K562 (cell line): ENCODE data around the gene IGSF3. TPM values are rescaled to one million over a fixed set of nuclear protein-coding genes. Genes with fewer than 3 reads are reported as not detected.
A peak's percentile ranks its signal among the peaks of the same experiment; 100 is the strongest.

Source experiments
- ATAC-seq: fragments of 200-7000 bp; cut with Tn5 transposase; 3 replicates; pipeline ENCODE4 v1.9.1; 2020; ENCODE audit warnings: moderate library complexity
- BruUV-seq: library from RNA; stranded (reverse); fragments of 400-500 nt; replicated peaks from 2 replicates; lab custom pipeline; 2021; lab: Mats Ljungman, UMichigan
- CTCF ChIA-PET: fragments of 300-600 bp; formaldehyde crosslinking; extraction: SDS; loops from one replicate; lab custom pipeline; 2021; ENCODE audit warnings: low intra/inter-chr PET ratio; lab: Yijun Ruan, JAX
- POLR2A ChIA-PET: fragments of 300-600, 350-650 bp; sonication (Branson Sonifier 250); formaldehyde crosslinking; extraction: SDS; loops from one replicate; lab custom pipeline; 2021; ENCODE audit warnings: antibody characterized with exemption, inconsistent platforms; lab: Yijun Ruan, JAX
- DNase-seq, 4 experiments: peaks; one replicate each; pipeline versions ENCODE4 v3.0.0 to v3.0.0-alpha.2; 2011 to 2018; ENCODE audit warnings: low spot score in 3 of 4, mixed read lengths in 3 of 4; ENCODE audit errors: extremely low read depth in 1 of 4
- FAIRE-seq: peaks from 2 replicates; lab custom pipeline; 2011; peaks lifted over from hg19 to GRCh38; lab: Jason Lieb, UNC
- H2AFZ ChIP-seq: 2 replicates; pipeline ENCODE4 v1.6.0; 2011; ENCODE audit warnings: low read depth, low read length, control low read depth, inconsistent platforms
- H3K27ac ChIP-seq: fragments of 200-600 bp; 3 replicates; pipeline ENCODE4 v1.8.0; 2011; ENCODE audit warnings: low read depth, mild to moderate bottlenecking, control low read depth, inconsistent platforms, low read length, moderate library complexity, mixed read lengths; ENCODE audit errors: extremely low read depth
- H3K27me3 ChIP-seq, 2 experiments: fragments of 300-600 bp in 1 of 2; 2 replicates in 1 of 2; 3 replicates in 1 of 2; pipeline versions ENCODE4 v1.6.0 to v1.8.0; 2011; ENCODE audit warnings: inconsistent platforms in 2 of 2, low read length in 2 of 2, mild to moderate bottlenecking in 1 of 2, mixed read lengths in 1 of 2, moderate library complexity in 1 of 2; ENCODE audit not compliant: control insufficient read depth in 2 of 2, insufficient read depth in 2 of 2
- H3K36me3 ChIP-seq: fragments of 300-600 bp; 3 replicates; pipeline ENCODE4 v1.8.0; 2011; ENCODE audit warnings: mild to moderate bottlenecking, low read length, inconsistent platforms; ENCODE audit not compliant: control insufficient read depth, insufficient read depth
- H3K4me1 ChIP-seq, 2 experiments: fragments of 200-600 bp in 1 of 2; replicated peaks in 1 of 2; 2 replicates in 1 of 2; 3 replicates in 1 of 2; pipeline versions ENCODE4 v1.5.1 to v1.8.0; 2011; ENCODE audit warnings: inconsistent platforms in 2 of 2, low read length in 2 of 2, mild to moderate bottlenecking in 1 of 2, mixed read lengths in 1 of 2, moderate library complexity in 1 of 2; ENCODE audit not compliant: control insufficient read depth in 2 of 2, insufficient read depth in 2 of 2
- H3K4me2 ChIP-seq: 2 replicates; pipeline ENCODE4 v1.6.1; 2011; ENCODE audit warnings: low read length, control low read depth, inconsistent platforms, mixed read lengths; ENCODE audit not compliant: insufficient read depth
- H3K4me3 ChIP-seq: fragments of 200-600 bp; sonication (generic), shearing (Covaris generic); 2 replicates; pipeline ENCODE4 v1.5.1; 2016; ENCODE audit warnings: control low read depth, inconsistent platforms
- H3K79me2 ChIP-seq: fragments of 200-600 bp; 3 replicates; pipeline ENCODE4 v1.8.0; 2011; ENCODE audit warnings: low read length, inconsistent platforms; ENCODE audit not compliant: control insufficient read depth, insufficient read depth
- H3K9ac ChIP-seq, 2 experiments: 2 replicates each; pipeline versions ENCODE4 v1.6.0 to v1.6.1; 2011; ENCODE audit warnings: low read depth in 2 of 2, low read length in 2 of 2, control low read depth in 1 of 2, inconsistent platforms in 1 of 2, mild to moderate bottlenecking in 1 of 2, mixed read lengths in 1 of 2; ENCODE audit not compliant: insufficient read depth in 1 of 2
- H3K9me1 ChIP-seq: one replicate; pipeline ENCODE4 v1.6.0; 2011; ENCODE audit warnings: inconsistent platforms, mild to moderate bottlenecking, low read length, moderate library complexity; ENCODE audit not compliant: control insufficient read depth, insufficient read depth
- H3K9me3 ChIP-seq: replicated peaks from 2 replicates; pipeline ENCODE4 v1.5.1; 2011; ENCODE audit warnings: low read depth, low read length, inconsistent platforms; ENCODE audit not compliant: control insufficient read depth, insufficient read depth
- H4K20me1 ChIP-seq: replicated peaks from 2 replicates; pipeline ENCODE4 v1.6.1; 2011; ENCODE audit warnings: low read length, inconsistent platforms, mixed read lengths; ENCODE audit not compliant: control insufficient read depth, insufficient read depth
- MAZ ChIP-seq, 2 experiments: fragments of 450-650 bp in 1 of 2; sonication (generic) in 1 of 2; formaldehyde crosslinking; IDR thresholded peaks in 1 of 2; conservative IDR thresholded peaks in 1 of 2; 2 replicates each; pipeline versions ENCODE4 v1.4.0 to v1.5.0; 2020; ENCODE audit warnings: mild to moderate bottlenecking in 1 of 2, missing genetic modification reagents in 1 of 2
- PKNOX1 ChIP-seq: fragments of 450-650 bp; IDR thresholded peaks from 2 replicates; pipeline ENCODE4 v1.6.1; 2016
- WGBS: fragments of 100-300 bp; shearing (Covaris generic); methylation state at CpG from one replicate; pipeline ENCODE4 v1.1.6; 2016; ENCODE audit warnings: low coverage, mixed read lengths; ENCODE audit not compliant: insufficient coverage; ENCODE audit errors: missing lambda C conversion rate; 5-methylcytosine and 5-hydroxymethylcytosine counted together
- in situ Hi-C: fragments of 300-500 bp; cut with MboI; formaldehyde crosslinking; loops from 4 replicates; pipeline ENCODE4 v1.15.0; 2018; ENCODE audit warnings: inconsistent platforms, mixed read lengths
- intact Hi-C: fragments of 100-400 bp; cut with micrococcal nuclease; formaldehyde crosslinking; loops from 2 replicates; pipeline ENCODE4 v1.14.2; 2022
- polyA plus RNA-seq, 8 experiments: library from polyadenylated mRNA; depleted of rRNA in 4 of 8; stranded (reverse) in 5 of 8; unstranded in 3 of 8; fragments of >200 nt; fragmentation: Nextera tagmentation in 2 of 8; fragmentation: Illumina TruSeq in 1 of 8; extraction: Ambion mirVana in 2 of 8; extraction: Trizol in 1 of 8; gene quantifications; 2 replicates each; pipeline versions ENCODE4 v1.2.1 to v1.2.3, GENCODE V29; 2011 to 2014; ENCODE audit warnings: inconsistent platforms in 1 of 8, missing spikeins in 1 of 8
- total RNA-seq, 7 experiments: library from RNA; depleted of rRNA in 6 of 7; stranded (reverse); fragments of >200 nt in 6 of 7; fragmentation: Illumina TruSeq in 2 of 7; extraction: Trizol in 2 of 7; gene quantifications; 2 replicates each; pipeline versions ENCODE4 v1.2.1 to v1.2.3, GENCODE V29; 2011 to 2021; ENCODE audit warnings: low replicate concordance in 1 of 7

Gene IGSF3
- total and polyA plus RNA-seq, 9 of the 15 experiments (the other 6 are each of a cell fraction or from before 2014, with no cell fraction given) = 1.1 to 15.0 (median 8.3) TPM

DNA sequence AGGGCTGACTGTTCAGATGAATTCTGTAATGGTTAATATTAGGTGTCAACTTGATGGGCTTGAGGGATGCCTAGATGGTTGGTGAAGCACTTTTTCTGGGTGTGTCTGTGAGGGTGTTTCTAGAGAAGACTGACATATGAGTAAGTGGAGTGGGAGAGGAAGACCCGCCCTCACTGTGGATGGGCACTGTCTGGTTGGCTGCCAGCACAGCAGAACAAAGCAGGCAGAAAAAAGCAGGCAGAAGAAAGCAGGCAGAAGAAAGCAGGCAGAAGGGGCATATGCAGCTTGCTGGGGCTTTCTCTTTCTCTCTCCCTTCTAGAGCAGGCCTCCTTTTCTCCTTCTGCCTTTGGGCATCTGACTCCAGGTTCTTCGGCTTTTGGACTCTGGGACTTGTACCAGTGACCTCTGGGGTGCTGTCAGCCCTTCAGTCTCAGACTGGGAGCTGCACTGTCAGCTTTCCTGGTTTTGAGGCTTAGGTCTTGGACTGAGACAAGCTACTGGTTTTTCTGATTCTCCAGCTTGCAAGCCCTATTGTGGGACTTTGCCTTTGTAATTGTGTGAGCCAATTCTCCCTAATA lies 43.8 kb upstream of the IGSF3 start:
- CTCF ChIA-PET = no interaction called here
- no TSS peak for BruUV-seq
- in situ Hi-C loops = no loop called here

More for the DNA sequence above, 43.8 kb upstream of the IGSF3 start:
- H2AFZ ChIP-seq = peak overlapping the region; percentile 46
- DNase-seq (no peak), FAIRE-seq (no peak), ATAC-seq (no peak; the same call in 1 of the 3 replicates)
- no peaks in the 10 kb centered on the region for H3K79me2 ChIP-seq
- peak; percentile 49; the same call in 1 of the 2 replicates for TF ChIP-seq PKNOX1
- TF ChIP-seq MAZ (CRISPR knock-in tag; conservative IDR thresholded peaks at IDR 0.05 in 1 of 2, IDR thresholded peaks at IDR 0.05 in 1 of 2) = no peak
- no peaks in the 10 kb centered on the region for H3K27me3 ChIP-seq
- intact Hi-C loops = no loop called here
- no peak overlapping the region for H3K4me2 ChIP-seq
- H3K27ac ChIP-seq = no peak overlapping the region
- H3K9me3 ChIP-seq = no peaks in the 10 kb centered on the region
- no peaks in the 10 kb centered on the region for H3K9me1 ChIP-seq
- WGBS = 8% methylated on average over 1 of the region's 2 CpGs
- no peaks in the 10 kb centered on the region for H4K20me1 ChIP-seq
- POLR2A ChIA-PET = interaction anchor here (0.7 to 1.3 kb wide), 2 partner anchors 16 to 348 kb away, joined by 3 read pairs; partner anchors contain the start of gene TTF2
- H3K9ac ChIP-seq = no peak overlapping the region
- no peak overlapping the region for H3K4me3 ChIP-seq
- H3K36me3 ChIP-seq = no peaks in the 10 kb centered on the region
- no peaks in the 10 kb centered on the region; a peak in 1 of 5 replicates for H3K4me1 ChIP-seq
